ENCODE results near the gene MC3R. TPM values are rescaled to one million over a fixed set of nuclear protein-coding genes. Genes with fewer than 3 reads are reported as not detected.

The MC3R gene
- polyA plus RNA-seq, 2 of the 4 experiments (the other 2 are of a cell fraction): not detected

DNA sequence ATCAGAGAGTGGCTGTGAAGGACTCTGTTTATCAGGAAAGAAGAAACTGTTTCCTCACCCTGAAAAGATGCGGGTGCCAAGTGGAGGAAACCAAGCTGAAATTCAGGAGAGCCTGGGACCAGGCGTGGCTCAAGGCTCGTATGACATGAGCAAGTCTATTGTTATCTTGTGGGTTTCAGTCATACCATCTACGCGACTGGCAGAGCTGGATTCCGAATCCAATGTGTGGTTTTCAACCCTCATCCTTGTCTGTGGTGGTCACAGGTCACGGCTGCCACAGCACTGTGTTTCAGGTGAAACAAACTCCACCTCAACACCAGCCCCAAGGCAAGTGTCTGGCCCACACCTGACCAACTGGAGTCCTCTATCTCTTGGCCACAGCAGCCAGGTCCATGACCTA, 9.1 kb downstream of the MC3R start:
- Histone ChIP-seq H3K4me1 (no peaks in the 10 kb centered on the region), H3K9me3 (no peaks in the 10 kb centered on the region), H3K27ac (no peak overlapping the region), H3K4me2 (no peak overlapping the region), H3K4me3 (no peak overlapping the region)
- TF ChIP-seq, protein P1, sequence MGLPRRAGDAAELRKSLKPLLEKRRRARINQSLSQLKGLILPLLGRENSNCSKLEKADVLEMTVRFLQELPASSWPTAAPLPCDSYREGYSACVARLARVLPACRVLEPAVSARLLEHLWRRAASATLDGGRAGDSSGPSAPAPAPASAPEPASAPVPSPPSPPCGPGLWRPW (IDR thresholded peaks at IDR 0.05): no peak
- TF ChIP-seq HOXB5 (CRISPR knock-in tag; IDR thresholded peaks at IDR 0.05): no peak
- TF ChIP-seq MYC (IDR thresholded peaks at IDR 0.05; ENCODE audit: borderline replicate concordance, low read length): no peak
- TF ChIP-seq SMC3 (IDR thresholded peaks at IDR 0.05): no peak
- FAIRE-seq (no peak), DNase-seq (ENCODE audit: low read depth in 1 of 2, low spot score in 1 of 2) (no peak), ATAC-seq (no peak)
- CTCF ChIA-PET: interaction anchor here (1.3 to 2.9 kb wide), 2 partner anchors 10 to 86 kb away, joined by 3 to 18 read pairs; partner anchors contain the start of gene MC3R
- 0% methylated on average over 7 of the region's 7 CpGs for WGBS (ENCODE audit: missing lambda C conversion rate)
- POLR2A ChIA-PET: no interaction called here

DNA sequence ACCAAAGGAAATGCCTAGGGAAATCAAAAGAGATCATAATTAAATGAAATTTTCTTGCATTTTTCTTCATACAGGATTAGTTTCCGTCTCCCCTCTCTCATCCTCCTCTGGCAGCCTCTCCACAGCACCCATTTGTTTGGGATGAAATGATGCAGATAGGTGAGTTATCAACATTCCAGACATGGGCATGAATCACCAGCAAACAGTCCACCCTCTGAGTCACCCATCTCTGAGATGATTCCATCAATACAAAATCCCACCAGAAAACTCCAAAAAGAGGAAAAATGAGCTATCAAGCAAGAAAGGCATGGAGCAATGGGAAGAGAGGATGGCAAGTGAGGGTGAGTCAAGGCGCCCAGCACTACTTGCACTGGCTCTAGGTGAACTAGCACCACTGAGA, 11.4 kb downstream of the MC3R start:
- 2% methylated on average over 2 of the region's 2 CpGs for WGBS (ENCODE audit: missing lambda C conversion rate)
- POLR2A ChIA-PET: no interaction called here
- CTCF ChIA-PET: interaction anchor here (0.9 to 1.7 kb wide), 2 partner anchors 12 to 84 kb away, joined by 4 to 5 read pairs; partner anchors contain the start of gene MC3R

DNA sequence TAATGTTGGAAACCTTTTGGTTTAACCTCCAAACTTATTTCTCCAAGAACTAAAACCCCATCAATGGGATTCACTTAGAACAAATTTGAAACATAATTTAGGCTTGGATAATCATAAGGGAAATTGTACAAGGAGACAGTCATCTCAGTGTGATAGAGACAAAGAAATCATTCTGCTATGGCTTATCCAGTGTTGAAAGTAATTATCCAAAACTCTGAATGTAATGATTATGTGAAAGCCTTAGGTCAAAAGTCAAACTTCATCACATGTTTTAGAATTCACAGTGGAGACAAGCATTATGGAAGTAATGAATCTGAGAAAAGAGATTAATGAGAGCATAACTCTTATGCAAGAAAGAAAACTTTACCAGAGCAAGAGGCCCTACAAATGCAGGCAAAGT, 20.0 kb downstream of the MC3R start:
- ChIA-PET POLR2A (no interaction called here), CTCF (no interaction called here)
- Histone ChIP-seq H3K4me1 (no peaks in the 10 kb centered on the region), H3K4me3 (no peak overlapping the region), H3K4me2 (no peak overlapping the region), H3K27ac (no peak overlapping the region), H3K9me3 (no peaks in the 10 kb centered on the region)
- no peak for FAIRE-seq
- no peak for DNase-seq (ENCODE audit: low read depth in 1 of 2, low spot score in 1 of 2)
- ATAC-seq: no peak
- no peak for TF ChIP-seq JUNB (IDR thresholded peaks at IDR 0.05)
- TF ChIP-seq, protein P2, sequence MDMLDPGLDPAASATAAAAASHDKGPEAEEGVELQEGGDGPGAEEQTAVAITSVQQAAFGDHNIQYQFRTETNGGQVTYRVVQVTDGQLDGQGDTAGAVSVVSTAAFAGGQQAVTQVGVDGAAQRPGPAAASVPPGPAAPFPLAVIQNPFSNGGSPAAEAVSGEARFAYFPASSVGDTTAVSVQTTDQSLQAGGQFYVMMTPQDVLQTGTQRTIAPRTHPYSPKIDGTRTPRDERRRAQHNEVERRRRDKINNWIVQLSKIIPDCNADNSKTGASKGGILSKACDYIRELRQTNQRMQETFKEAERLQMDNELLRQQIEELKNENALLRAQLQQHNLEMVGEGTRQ (IDR thresholded peaks at IDR 0.05): no peak
- no peak for TF ChIP-seq CEBPB (IDR thresholded peaks at IDR 0.05)
- no peak for TF ChIP-seq ESRRA (IDR thresholded peaks at IDR 0.05; ENCODE audit: borderline replicate concordance, low read length)

More for the DNA sequence above, 11.4 kb downstream of the MC3R start:
- Histone ChIP-seq H3K4me2 (no peak overlapping the region), H3K9me3 (no peaks in the 10 kb centered on the region), H3K27ac (no peak overlapping the region), H3K4me1 (no peaks in the 10 kb centered on the region), H3K4me3 (no peak overlapping the region)
- FAIRE-seq (no peak), DNase-seq (ENCODE audit: low read depth in 1 of 2, low spot score in 1 of 2) (no peak), ATAC-seq (no peak)
- TF ChIP-seq, protein P3, sequence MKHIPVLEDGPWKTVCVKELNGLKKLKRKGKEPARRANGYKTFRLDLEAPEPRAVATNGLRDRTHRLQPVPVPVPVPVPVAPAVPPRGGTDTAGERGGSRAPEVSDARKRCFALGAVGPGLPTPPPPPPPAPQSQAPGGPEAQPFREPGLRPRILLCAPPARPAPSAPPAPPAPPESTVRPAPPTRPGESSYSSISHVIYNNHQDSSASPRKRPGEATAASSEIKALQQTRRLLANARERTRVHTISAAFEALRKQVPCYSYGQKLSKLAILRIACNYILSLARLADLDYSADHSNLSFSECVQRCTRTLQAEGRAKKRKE (CRISPR knock-in tag; IDR thresholded peaks at IDR 0.05; ENCODE audit: low read depth): no peak
- no peak for TF ChIP-seq ZC3H11A (IDR thresholded peaks at IDR 0.05)
- no peak for TF ChIP-seq RCOR1 (IDR thresholded peaks at IDR 0.05; ENCODE audit: low read depth, low read length)
- TF ChIP-seq ZNF302 (CRISPR knock-in tag; IDR thresholded peaks at IDR 0.05): no peak
- no peak for TF ChIP-seq ZFP36 (IDR thresholded peaks at IDR 0.05; ENCODE audit: borderline replicate concordance, partially characterized antibody)
- TF ChIP-seq CBX8 (IDR thresholded peaks at IDR 0.05): no peak
- TF ChIP-seq TFCP2L1 (CRISPR knock-in tag; IDR thresholded peaks at IDR 0.05): no peak
- TF ChIP-seq FOSL2 (IDR thresholded peaks at IDR 0.05): no peak
- no peak for TF ChIP-seq FOSL2 (CRISPR knock-in tag; IDR thresholded peaks at IDR 0.05)
- no peak for TF ChIP-seq ZSCAN20 (CRISPR knock-in tag; IDR thresholded peaks at IDR 0.05)
- no peak for TF ChIP-seq EHF (CRISPR knock-in tag; IDR thresholded peaks at IDR 0.05)
- TF ChIP-seq, protein P4, sequence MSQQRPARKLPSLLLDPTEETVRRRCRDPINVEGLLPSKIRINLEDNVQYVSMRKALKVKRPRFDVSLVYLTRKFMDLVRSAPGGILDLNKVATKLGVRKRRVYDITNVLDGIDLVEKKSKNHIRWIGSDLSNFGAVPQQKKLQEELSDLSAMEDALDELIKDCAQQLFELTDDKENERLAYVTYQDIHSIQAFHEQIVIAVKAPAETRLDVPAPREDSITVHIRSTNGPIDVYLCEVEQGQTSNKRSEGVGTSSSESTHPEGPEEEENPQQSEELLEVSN (IDR thresholded peaks at IDR 0.05; ENCODE audit: borderline replicate concordance, low read depth): no peak
- TF ChIP-seq JUN (IDR thresholded peaks at IDR 0.05): no peak
- no peak for TF ChIP-seq POLR2AphosphoS2 (conservative IDR thresholded peaks at IDR 0.05; ENCODE audit: low read length)
- TF ChIP-seq GATA3 (IDR thresholded peaks at IDR 0.05; ENCODE audit: borderline replicate concordance): no peak
- no peak for TF ChIP-seq NPAS2 (CRISPR knock-in tag; IDR thresholded peaks at IDR 0.05; ENCODE audit: borderline replicate concordance)
- TF ChIP-seq SREBF2 (IDR thresholded peaks at IDR 0.05): no peak
- TF ChIP-seq KDM5A (IDR thresholded peaks at IDR 0.05): no peak

All from A549 (cell line).